ENCODE results near the gene STK35.
A peak's percentile ranks its signal among the peaks of the same experiment; 100 is the strongest.
"Not testable (repeated sequence)": the region's sequence is repeated elsewhere in the genome, so short reads cannot be mapped to it uniquely, and the experiment has no call there.

Gene STK35

GRCh38 chr20:2164421-2164820, 62.8 kb downstream of the STK35 start:
- no peak for DNase-seq

- DNase-seq: no peak
These were observed 63.3 kb downstream of the STK35 start for GRCh38 chr20:2164966-2165365.

DNA sequence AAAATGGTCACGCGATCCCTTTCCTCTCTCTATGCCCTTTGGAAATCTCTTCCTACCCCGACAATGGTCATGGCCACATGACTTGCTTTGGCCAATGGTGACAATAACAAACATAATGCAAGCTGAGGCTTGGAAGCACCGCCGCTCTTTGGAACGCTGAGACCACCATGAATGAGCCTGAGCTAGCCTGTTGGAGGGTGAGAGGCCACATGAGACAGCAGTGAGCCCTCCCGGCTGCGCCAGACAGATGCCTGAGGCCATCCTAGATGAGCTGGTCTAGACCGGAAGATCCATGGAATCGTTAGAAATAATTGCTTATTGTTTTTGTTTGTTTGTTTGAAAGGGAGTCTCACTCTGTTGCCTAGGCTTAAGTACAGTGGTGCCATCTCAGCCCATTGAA, 64.2 kb downstream of the STK35 start:
- no peak for DNase-seq

- no peak for DNase-seq
These were observed 65.5 kb downstream of the STK35 start for GRCh38 chr20:2167112-2167511.

DNA sequence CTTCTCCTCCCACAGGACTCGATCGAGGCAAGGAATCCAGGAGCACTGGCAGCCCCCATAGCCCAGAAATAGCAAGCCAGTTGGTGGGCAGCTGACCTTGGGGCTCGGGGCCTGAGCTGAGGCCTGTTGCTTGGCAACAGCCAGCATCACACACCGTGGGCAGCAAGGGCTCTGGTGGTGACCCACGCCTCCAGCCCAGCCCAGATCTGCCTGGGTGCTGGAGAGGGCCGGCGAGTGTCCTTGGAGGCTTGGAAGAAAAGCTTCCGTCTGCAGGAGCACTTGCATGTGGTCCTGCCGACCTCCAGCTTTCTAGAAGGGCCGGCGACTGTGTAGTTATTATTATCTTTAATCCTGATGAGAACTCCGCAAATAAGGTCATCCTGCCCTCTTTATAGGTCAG, 67.3 kb downstream of the STK35 start:
- no peak for DNase-seq

DNA sequence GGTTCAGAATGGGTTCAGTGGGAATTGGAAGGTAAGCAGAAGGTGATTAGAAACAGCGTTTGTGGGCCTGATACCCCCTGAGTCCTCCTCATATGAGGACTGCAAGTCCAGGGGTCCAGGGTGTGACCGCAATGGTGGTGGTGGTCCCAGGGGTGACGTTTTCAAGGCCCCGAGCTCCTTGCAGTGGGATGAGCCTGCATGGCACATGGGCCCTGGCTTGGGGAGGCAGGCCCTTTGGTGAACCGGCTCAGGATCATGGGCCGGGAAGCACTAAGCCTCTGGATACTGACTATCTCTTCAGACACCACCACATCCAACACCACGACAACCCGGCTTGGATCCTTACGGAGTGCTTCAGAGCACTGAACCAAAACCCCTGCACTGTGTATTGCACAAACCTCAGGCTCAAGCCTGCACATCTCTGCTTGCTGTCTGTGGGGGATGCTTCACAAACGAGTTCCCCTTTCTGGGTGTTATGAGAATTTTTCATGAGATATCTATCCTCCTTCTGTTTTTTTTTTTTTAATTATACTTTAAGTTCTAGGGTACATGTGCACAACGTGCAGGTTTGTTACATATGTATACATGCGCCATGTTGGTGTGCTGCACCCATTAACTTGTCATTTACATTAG, 67.9 kb downstream of the STK35 start:
- no peak for DNase-seq

- DNase-seq: no peak
These were observed 68.8 kb downstream of the STK35 start for GRCh38 chr20:2170404-2170803.

DNA sequence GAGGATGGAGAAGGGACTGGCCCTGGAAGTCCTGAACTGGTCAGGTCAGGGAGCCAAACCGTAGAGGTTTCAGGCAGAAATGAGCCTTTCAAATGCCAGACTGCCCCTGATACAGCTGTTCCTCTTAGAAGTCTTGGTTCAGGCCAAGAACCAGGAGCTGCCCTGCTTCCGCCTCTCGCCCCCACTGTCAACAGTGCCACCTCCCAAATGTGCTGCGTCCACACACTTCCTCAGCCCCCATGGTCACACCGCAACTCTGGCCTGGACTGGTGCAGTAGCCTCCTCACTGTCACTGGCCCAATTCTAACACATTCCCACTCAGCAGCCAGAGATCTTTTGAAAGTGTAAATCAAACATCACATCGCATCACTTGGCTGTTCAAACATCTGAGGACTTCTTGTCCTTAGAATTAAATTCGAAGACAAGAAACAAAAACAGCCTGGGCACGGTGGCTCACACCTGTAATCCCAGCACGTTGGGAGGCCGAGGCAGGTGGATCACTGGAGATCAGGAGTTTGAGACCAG, 69.7 kb downstream of the STK35 start:
- no peak for DNase-seq

DNA sequence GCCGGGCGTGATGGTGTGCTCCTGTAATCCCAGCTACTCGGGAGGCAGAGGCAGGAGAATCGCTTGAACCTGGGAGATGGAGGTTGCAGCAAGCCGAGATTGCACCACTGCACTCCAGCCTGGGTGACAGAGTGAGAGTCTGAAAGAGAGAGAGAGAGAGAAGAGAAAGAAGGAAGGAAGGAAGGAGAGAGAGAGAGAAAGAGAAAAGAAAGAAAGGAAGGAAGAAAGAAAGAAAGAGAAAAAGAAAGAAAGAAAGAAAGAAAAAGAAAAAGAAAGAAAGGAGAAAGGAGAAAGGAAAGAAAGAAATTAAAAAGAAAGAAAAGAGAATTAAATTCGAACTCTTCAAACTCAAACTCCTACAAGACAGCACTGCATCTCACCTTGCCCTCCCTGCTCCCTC, 70.2 kb downstream of the STK35 start:
- DNase-seq: not testable (repeated sequence)

DNA sequence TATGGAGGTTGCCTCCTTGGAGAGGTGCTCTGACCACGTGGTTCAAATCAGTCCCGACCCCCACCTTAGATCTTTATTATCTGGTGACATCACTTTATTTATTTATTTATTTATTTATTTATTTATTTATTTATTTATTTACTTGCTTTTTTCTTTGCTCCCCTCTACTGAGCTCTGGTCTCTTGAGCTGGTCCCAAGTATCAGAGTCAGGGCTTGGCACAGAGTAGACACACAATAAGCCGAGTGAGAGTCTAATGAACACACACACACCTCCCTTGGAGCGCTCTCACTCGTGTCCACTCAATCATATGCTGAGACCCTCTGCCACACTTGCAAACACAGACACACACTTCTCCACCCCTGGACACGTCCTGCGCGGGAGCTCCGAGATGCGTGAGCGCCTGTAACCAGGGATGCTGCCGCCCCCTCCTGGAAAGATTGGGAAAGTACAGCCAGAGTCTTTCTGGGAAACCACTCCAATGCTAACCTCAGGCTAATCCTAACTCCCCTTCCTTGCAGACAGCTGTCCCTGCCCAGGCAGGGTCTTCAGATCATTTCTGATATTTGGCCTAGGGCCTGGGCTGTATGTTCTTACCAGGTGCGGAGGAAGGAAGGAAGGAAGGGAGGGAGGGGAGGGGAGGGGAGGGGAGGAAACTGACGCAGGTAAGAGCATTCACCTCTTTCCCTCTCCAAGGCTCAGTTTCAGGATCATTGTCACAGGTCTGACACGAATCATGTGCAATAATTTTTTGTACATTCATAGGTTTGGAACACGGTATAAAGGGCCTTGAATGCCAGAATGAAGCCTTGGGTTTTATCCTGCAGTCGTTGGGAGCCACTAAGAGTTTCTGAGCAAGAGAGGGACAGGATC, 70.9 kb downstream of the STK35 start:
- peak; percentile 14 for DNase-seq

DNA sequence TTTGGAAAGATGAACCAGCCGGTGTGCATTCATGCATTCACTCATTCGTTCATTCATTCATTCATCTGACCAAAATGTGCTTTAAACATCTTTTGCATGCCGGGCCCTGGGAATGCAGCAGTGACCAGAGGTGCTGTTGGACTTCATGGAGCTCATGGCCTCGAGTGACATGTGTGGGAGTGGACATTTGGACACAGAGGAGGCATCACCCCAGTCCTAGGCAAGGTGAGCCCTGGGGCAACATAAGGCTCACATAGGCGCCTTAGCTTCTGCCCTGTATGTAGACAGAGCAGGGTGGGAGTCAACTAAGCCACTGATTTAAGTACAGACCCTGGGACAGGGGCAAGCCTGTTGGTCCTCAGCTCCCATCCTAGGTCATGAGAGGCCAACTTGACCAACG, 71.6 kb downstream of the STK35 start:
- DNase-seq: no peak

DNA sequence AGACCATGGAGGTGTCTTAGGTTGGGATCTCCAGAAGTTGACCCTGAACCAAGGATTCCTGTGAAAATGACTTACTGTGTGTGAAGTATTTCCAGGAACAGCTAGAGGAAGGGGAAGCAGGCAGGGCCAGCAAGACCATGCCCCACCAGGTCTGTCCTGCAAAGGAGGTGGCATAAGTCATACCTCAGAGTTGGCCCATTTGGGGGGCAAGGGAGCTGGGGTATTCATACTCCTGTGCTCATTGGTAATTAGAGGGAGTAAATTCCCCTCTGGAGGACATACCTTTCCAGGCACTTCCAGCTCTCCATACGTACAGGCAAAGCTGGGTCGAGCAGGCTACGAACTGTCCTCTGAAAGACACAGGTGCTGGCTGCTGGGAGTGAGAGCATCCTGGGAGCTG, 72.4 kb downstream of the STK35 start:
- no peak for DNase-seq

DNA sequence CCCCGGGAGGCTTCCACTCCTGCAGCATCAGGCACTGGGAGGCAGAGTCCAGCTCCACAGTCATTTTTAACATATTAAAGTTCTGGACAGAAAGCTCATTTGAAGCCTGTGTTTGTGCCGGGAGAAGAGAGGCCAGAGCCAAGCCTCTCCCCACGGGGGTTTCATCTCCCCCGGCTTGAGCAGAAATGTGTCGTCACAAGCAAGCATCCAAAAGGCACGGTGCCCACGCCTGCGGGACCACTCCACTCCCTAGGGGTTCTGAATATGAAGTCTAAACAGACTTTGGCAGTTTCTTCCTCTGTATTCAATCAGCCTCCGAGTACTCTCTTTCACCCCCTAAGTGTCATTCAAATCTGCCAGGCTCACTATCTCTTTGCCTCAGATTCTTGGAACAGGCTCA, 75.3 kb downstream of the STK35 start:
- no peak for DNase-seq

- no peak for DNase-seq
These were observed 76.9 kb downstream of the STK35 start for GRCh38 chr20:2178318-2179232.

DNA sequence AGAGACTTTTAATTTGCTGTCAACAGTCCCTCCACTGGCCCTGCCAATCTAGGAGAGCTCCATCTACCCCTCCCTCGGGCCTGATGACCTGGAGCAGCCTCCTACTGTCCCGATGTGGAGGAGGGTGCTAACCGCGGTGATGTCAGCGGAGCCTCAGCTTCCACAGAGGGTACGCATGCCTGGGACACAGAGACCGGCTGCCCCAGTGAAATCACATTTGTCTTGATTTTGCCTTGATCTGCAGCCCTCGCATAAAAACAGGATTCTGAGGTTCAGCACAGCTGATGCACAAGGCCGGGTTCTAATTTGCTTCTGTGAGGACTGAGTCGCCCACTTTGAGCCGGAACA, 77.6 kb downstream of the STK35 start:
- no peak for DNase-seq

DNA sequence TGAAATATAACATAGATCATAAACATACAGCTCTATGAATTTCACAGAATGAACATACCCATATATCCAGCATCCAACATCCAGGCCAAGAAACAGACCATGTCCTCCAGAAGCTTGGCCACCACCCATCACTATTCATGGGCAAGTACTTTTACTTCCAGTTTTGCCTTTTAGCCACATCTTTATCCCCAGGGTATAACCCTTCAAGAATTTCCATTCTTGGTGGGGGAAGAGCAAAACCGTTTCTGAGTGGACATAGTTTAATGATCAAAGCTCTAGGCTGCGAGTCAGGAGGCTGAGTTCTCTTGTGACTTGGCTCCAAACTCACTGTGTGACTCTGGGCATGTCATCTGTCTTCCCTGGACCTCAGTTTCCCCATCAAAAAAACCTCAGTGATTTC, 78.3 kb downstream of the STK35 start:
- DNase-seq: no peak

- DNase-seq: no peak
These were observed 81.8 kb downstream of the STK35 start for GRCh38 chr20:2183381-2183780.

DNA sequence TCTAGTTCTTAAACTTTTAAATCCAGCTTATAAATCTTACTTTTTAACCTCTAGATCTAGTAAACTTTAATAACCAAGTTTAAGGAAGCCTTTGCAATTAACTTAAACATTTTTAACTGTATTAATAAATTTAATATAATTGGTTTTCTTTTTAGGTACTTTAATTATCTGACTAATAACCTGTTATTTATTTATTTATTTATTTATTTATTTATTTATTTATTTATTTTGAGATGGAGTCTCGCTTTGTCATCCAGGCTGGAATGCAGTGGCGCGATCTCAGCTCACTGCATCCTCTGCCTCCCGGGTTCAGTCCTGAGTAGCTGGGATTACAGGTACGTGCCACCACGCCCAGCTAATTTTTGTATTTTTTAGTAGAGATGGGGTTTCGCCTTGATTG, 83.3 kb downstream of the STK35 start:
- DNase-seq: not testable (repeated sequence)

DNA sequence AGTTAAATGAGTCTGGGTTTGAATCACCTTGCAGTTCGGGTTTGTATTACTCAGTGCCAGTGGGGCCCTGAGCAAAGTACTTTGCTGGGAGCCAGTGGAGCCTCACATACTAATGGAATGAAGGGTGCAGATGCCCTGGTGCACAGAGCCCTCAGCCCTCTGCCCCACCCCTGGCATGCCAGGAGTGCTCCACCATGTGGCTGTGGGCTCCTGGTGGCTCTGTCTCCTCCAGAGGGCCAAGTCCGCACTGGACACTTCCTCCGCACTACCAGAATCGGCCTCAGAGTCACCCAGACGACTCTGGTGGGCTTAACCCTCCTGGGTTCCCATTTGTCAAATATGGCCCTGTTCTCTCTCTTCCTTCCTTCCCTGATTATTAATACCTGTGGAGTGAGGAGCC, 94.0 kb downstream of the STK35 start:
- DNase-seq: no peak

DNA sequence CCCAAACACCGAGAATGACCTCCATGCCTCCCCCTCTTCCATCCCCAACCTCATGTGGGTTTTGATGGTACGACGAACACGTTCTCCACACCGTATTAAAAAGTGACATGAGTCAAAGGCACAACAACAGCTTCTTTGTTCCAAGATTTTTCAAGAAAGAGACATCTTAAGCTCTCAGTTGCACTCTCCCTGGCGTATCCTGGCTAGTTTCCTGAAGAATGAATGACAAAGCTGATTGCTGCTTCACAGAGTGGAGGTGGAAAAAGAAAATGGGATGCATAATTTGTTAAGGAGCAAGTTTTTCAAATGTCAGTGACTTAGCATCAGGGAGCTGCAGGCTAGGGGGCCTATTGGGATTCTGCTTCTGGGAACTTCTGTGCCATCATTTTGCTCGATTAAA, 95.5 kb downstream of the STK35 start:
- no peak for DNase-seq
